Raji (cell line): ENCODE results near the gene PAXX.

Experiments
- POLR2A ChIP-seq: IDR thresholded peaks from 2 replicates; pipeline ENCODE4 v1.6.1; 2011; ENCODE audit warnings: low read depth, low read length, control low read depth; ENCODE audit not compliant: insufficient read depth

The PAXX gene

DNA sequence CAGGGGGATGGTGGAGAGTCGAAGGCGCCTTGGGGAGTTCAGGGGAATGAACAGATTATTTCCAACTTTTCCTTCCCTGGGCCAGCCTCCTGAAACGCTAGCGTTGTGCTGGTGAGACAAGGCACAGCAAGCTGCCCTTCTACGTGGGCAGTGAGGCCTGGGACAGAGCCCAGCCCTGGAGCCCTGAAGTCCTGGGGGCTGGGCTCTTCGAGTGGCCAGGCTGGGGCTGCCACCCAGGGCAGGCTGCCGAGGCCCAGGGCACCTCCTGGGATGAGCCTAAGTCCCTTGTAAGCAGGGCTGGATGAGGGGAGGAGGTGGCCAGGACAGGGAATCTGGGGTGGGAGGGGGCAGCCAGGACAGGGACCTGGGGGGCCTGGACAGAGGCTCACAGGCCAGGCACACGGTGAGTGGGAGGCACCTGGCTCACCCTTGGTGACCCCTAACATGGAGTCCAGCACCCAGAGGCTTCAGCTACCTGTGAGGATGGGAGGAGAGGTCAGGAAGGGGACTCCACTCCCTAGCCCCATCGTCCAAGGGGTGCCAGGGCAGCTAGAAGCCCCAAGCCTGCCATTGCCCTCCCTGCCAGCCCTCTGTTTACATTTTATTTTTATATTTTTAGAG lies 41.5 kb upstream of the PAXX start:
- TF ChIP-seq POLR2A, result no peak; the same call in 1 of the 2 replicates

- TF ChIP-seq POLR2A, result no peak
These were observed 40.5 kb upstream of the PAXX start, which contains the start of gene LCN12 for GRCh38 chr9:136951541-136952320. LCN12 (plus strand) TSS chr9:136952273; CDS start chr9:136952328, 55 bp downstream.

DNA sequence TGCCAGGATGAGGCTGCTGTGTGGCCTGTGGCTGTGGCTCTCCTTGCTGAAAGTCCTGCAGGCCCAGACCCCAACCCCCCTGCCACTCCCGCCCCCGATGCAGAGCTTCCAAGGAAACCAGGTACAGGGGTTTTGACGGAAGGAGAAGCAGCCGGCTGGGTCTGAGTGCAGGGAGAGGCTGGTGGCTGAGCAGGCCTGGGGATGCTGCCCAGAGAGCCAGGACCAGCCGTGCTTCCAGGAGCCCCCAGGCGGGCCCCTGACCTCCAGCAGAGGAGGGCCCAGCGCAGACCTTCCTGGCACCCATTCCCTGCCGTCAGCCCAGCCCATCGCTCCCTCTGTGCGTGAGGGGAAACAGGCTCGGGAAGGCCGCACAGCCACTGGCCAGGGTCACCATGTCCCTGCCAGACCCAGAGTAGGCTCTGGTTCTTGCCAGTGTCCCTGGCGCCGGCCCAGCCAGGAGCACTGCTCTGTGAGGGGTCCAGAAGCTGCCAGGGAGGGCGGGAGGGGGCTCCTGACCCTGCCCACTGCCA lies 39.8 kb upstream of the PAXX start:
- no peak for TF ChIP-seq POLR2A

GRCh38 chr9:136952876-136953770 lies 39.1 kb upstream of the PAXX start:
- no peak for TF ChIP-seq POLR2A

DNA sequence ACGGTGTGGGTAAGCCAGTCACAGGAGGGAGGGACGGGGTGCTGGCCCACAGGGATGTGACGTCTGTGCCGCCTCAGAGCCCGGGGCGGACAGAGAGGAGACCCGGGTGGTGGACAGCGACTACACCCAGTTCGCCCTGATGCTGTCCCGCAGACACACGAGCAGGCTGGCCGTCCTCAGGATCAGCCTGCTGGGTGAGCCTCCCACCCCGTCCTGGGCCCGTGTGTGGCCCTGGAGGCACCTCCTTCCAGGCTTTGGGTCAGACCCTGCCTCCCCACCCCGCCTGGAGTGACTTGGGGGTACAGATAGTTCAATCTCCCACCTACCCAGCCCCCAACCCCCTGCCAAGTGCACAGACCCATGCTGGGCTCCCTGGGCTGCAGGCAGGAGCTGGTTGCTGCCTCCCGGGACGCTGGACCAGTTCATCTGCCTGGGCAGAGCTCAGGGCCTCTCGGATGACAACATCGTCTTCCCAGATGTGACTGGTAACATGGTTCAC lies 38.4 kb upstream of the PAXX start:
- no peak for TF ChIP-seq POLR2A

DNA sequence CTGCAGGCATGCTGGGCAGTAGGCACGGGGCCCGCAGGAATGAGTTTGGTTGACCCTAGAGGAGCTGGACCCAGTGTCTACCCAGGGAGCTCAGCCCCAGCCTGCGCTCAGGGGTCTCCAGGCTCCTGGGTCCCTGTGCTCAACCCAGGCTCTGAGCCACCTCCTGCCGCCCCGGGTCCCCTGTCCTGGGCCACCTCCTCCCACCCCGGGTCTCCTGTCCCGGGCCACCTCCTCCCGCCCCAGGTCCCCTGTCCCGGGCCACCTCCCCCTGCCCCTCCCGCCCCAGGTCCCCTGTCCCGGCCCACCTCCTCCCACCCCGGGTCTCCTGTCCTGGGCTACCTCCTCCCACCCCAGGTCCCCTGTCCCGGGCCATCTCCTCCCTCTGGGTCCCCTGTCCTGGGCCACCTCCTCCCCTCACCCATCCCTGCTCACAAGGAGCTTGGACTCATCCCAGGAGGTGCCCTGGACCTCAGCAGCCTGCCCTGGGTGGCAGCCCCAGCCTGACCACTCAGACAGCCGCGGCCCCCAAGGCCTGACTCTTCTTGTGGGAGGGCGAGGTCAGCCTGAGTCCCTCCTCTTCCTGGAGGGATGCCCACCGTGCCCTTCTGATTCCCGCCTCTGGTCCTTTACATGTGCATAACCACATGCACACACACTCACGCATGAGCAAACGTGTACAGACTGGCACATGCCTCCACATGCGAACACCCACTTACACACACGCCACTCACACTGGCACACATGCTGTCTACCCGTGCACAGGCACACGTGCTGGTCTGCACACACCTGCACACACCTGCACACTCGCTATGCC lies 37.7 kb upstream of the PAXX start:
- TF ChIP-seq POLR2A, result no peak

DNA sequence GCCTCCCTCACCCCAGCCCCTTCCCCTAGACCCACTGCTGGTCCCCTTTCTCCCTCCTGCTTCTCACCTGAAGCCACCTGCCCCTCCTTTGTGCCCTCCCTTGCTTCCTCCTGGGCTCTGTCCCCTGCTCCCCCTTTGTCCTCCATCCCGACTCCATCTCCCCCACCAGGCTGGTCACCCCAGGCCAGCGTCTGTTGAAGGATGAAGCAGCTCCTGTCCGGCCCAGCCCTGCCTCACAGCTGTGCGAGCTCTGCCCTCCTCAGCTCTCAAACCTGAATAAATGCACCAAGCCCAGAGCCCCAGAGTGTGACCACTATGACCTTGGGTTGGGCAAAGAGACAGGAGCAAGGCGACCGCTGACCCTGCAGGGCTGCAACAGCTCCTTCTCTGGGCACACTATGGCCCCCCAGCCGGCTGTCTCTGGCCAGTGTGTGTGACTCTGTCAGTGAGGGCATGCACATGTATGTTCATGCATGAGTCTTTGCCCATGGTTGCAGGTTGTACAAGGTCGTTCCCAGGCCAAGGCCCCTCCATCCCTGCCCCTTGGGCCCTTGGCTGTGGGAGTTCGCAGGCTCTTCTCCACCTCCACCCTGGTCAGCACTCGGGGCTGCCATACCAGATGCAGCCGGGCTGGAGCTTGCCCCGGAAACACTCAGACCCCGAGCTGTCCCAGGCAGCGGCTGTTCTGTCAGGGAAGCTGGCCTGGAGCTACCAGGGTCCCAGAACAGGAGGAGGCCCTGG lies 36.9 kb upstream of the PAXX start:
- TF ChIP-seq POLR2A, result no peak

DNA sequence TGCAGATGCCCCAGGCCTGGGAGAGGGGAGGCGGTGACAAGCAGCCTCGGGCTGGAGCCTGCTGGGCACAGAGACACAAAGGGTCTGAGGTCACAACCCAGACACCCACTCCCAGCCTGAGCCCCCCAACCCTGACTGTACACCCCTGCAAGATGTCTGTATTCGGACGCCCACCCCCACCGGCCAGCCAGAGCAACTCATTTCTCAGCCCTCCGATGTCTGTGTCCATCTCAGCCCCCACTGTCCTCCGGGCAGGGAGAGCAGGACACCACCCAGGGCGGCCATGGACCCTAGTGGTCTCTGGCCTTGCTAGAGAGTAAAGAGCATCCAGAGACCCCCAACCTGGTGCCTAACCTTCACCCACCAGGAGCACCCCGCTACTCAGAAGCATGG lies 36.3 kb upstream of the PAXX start:
- TF ChIP-seq POLR2A, result no peak

- TF ChIP-seq POLR2A, result no peak
These were observed 35.6 kb upstream of the PAXX start for GRCh38 chr9:136956604-136957003.

DNA sequence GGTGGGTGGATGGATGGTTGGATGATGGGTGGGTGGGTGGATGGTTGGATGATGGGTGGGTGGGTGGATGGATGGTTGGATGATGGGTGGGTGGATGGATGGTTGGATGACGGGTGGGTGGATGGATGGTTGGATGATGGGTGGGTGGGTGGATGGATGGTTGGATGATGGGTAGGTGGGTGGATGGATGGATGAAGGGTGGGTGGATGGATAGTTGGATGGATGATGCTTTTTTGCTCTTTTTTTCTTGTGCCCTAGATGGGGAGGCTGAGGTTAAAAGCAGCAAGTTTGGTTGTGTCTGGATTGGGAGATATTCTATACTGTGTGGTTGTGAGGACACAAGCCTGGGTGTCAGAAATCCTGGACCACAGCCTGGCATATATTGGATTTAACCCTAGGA lies 34.8 kb upstream of the PAXX start:
- no peak for TF ChIP-seq POLR2A

DNA sequence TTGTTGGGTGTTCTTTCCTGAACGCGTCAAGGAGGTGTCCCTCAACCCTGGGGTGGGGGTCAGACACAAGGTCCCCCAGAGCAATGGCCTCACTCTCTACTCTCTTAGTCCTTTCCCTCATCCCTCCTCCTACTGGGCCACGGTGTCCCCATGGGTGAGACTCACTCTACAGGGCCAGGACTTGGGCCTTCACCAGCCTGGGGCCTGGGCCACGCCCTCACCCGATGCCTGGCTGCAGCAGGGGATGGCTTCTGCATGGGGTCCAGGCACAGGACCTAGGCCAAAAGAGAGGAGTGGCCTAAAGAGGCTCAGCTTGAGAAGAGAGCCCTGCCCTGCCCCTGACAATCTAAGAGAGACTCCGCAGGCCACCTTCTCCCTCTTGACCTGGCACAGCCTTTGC lies 34.3 kb upstream of the PAXX start:
- TF ChIP-seq POLR2A, result no peak

GRCh38 chr9:136958473-136958872 lies 33.7 kb upstream of the PAXX start:
- TF ChIP-seq POLR2A, result no peak
